AG09309 (cell line): ENCODE measurements around the gene STK17A.
A peak's percentile ranks its signal among the peaks of the same experiment; 100 is the strongest.
"Not testable (repeated sequence)": the region's sequence is repeated elsewhere in the genome, so short reads cannot be mapped to it uniquely, and the experiment has no call there.

ENCODE experiments used
- DNase-seq: peaks from one replicate; pipeline ENCODE4 v3.0.0-alpha.2; 2010; ENCODE audit warnings: low read depth
- H3K4me3 ChIP-seq: 2 replicates; pipeline ENCODE4 v1.5.1; 2011; ENCODE audit warnings: mild to moderate bottlenecking, low read depth, low read length, moderate library complexity; ENCODE audit not compliant: control insufficient read depth
- CTCF ChIP-seq: IDR thresholded peaks from 2 replicates; pipeline ENCODE4 v1.5.1; 2011; ENCODE audit warnings: mild to moderate bottlenecking, low read depth, low read length, inconsistent platforms; ENCODE audit not compliant: insufficient read depth, control insufficient read depth; ENCODE audit errors: missing control alignments

The STK17A gene

DNA sequence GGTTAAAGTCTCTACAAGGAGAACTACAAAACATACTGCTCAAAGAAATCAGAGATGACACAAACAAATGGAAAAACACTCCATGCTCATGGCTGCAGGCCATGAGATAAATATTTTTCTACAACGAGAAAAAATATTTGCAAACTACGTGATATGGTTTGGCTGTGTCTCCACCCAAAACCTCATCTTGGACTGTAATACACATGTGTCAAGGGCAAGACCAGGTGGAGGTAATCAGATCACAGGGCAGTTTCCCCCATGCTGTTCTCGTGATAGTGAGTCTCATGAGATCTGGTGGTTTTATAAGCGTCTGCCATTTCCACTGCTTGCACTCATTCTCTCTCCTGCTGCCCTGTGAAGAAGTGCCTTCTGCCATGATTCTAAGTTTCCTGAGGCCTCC, 88.6 kb downstream of the STK17A start:
- H3K4me3 ChIP-seq, result no peak overlapping the region
- no peak for DNase-seq
- no peak for TF ChIP-seq CTCF

- H3K4me3 ChIP-seq, DNase-seq: not testable (repeated sequence)
These were observed 90.5 kb downstream of the STK17A start for GRCh38 chr7:43673243-43673976.

DNA sequence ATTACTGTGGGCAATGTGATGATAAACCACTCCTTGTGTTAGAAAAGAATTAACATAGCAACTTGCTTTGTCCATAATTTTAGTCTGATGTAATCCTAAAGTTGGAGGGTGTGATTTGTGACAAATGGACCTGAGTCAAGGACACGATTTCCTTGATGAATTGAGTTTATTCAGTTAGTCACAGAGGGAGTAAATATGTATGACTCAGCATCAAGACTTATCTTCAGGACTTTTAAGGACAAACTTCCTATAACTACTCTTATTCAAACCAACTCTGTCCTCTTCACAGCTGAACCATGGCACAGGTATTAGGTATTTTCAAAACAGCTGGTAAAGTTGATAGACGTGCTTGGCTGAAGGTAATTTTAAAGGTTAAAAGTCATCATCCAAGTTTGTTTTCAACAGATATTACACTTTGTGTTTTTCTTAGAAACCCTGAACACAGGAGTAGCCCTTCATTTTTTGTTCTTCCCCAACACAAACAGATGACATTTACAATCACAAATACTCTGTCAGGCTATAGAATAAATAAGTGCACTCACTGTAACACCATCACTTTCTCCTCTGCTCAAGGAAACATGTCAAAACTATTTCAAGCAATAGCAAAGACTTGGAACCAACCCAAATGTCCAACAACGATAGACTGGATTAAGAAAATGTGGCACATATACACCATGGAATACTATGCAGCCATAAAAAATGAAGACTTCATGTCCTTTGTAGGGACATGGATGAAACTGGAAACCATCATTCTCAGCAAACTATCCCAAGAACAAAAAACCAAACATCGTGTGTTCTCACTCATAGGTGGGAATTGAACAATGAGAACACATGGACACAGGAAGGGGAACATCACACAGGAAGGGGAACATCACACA, 91.9 kb downstream of the STK17A start:
- no peak for TF ChIP-seq CTCF
- H3K4me3 ChIP-seq, result no peak overlapping the region
- DNase-seq, result peak; percentile 63
